Measurements from ENCODE around the gene IL36A. TPM values are rescaled to one million over a fixed set of nuclear protein-coding genes. Genes with fewer than 3 reads are reported as not detected.

The IL36A gene
- total and polyA plus RNA-seq, 2 experiments from 2014 or later: not detected

DNA sequence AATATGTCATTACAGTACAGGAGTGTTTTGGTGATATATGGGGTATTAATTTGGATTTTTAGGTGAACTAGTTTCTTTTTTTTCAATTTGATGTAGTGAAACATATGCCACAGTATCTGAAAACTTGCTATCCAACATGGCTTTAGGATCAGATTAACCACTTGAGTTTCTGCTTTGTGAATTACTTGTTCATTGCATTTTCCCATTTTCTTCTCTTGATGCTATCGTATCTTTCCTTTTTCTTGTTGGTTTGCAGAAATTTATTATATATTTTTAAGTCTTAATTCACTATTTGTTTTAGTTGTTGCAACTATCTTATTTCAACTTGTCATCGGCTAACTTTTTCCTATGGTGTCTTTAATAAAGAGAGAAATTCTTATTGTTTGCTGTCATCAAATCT is 8.8 kb downstream of the IL36A start:
- DNase-seq: no peak
- WGBS, 2 experiments (ENCODE audit: low coverage in 1 of 2, low lambda C conversion rate in 2 of 2, missing lambda C conversion rate in 2 of 2): 60 to 65% methylated on average over 2 of the region's 2 CpGs

DNA sequence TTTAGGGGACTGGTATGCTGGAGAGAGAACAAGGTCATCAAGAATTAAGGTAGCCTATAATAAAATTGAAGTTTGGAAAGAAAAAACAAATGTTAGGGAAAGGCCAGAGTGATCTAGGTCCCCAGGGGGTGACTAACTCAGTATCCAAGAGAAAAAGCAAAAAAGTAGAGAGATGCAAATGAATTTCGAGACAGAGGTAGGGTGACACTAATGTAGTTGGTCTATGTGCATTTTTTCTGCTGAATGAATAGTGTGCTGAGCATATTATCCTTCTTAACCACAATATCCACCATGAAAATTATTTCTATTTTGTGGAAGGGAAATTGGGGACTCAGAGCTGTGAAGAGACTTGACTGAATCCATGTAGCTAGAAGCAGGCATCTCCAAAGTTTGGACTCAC is 9.8 kb downstream of the IL36A start:
- no peak overlapping the region for H3K4me2 ChIP-seq (ENCODE audit: unreplicated experiment)
- H2AFZ ChIP-seq: no peak overlapping the region
- DNase-seq: no peak
- no peaks in the 10 kb centered on the region for H3K79me2 ChIP-seq (ENCODE audit: insufficient read depth)
- no peak overlapping the region for H3K27ac ChIP-seq
- H3F3A ChIP-seq (ENCODE audit: insufficient read depth): peaks cover 14% of the 10 kb centered on the region; the same call in 1 of the 2 replicates
- H3K4me1 ChIP-seq (ENCODE audit: insufficient read depth): peaks cover 13% of the 10 kb centered on the region; the same call in 1 of the 2 replicates
- TF ChIP-seq EZH2 (IDR thresholded peaks at IDR 0.05; ENCODE audit: insufficient read depth, poor library complexity, severe bottlenecking): no peak
- TF ChIP-seq EZH2phosphoT487 (IDR thresholded peaks at IDR 0.05; ENCODE audit: insufficient read depth, low read depth): no peak
- H3K4me3 ChIP-seq: no peak overlapping the region
- H3K9me2 ChIP-seq (ENCODE audit: insufficient read depth): no peaks in the 10 kb centered on the region
- in situ Hi-C loops (cut with MboI): no loop called here
- H3K36me3 ChIP-seq (ENCODE audit: low read depth): no peaks in the 10 kb centered on the region
- no peaks in the 10 kb centered on the region for H3K9me3 ChIP-seq (ENCODE audit: low read depth)
- no peaks in the 10 kb centered on the region for H4K20me1 ChIP-seq (ENCODE audit: insufficient read depth)
- 15 to 19% methylated on average over 1 of the region's 1 CpG for WGBS, 2 experiments (ENCODE audit: low coverage in 1 of 2, low lambda C conversion rate in 2 of 2, missing lambda C conversion rate in 2 of 2)
- H3K9ac ChIP-seq: no peak overlapping the region
- peaks cover 19% of the 10 kb centered on the region; the same call in 1 of the 2 replicates for H3K27me3 ChIP-seq (replicated peaks; ENCODE audit: insufficient read depth)

More for the DNA sequence above, 8.8 kb downstream of the IL36A start:
- H3K27ac ChIP-seq: no peak overlapping the region
- H3K9me3 ChIP-seq (ENCODE audit: low read depth): no peaks in the 10 kb centered on the region
- no peak overlapping the region for H3K4me3 ChIP-seq
- no peak overlapping the region for H2AFZ ChIP-seq
- H3F3A ChIP-seq (ENCODE audit: insufficient read depth): peaks cover 18% of the 10 kb centered on the region; the same call in 1 of the 2 replicates
- no peaks in the 10 kb centered on the region for H4K20me1 ChIP-seq (ENCODE audit: insufficient read depth)
- H3K4me1 ChIP-seq (ENCODE audit: insufficient read depth): peaks cover 16% of the 10 kb centered on the region; the same call in 1 of the 2 replicates
- H3K27me3 ChIP-seq (replicated peaks; ENCODE audit: insufficient read depth): peaks cover 19% of the 10 kb centered on the region; the same call in 1 of the 2 replicates
- no peaks in the 10 kb centered on the region for H3K36me3 ChIP-seq (ENCODE audit: low read depth)
- no peaks in the 10 kb centered on the region for H3K9me2 ChIP-seq (ENCODE audit: insufficient read depth)
- H3K4me2 ChIP-seq (ENCODE audit: unreplicated experiment): no peak overlapping the region
- TF ChIP-seq EZH2phosphoT487 (IDR thresholded peaks at IDR 0.05; ENCODE audit: insufficient read depth, low read depth): no peak
- no peak for TF ChIP-seq EZH2 (IDR thresholded peaks at IDR 0.05; ENCODE audit: insufficient read depth, poor library complexity, severe bottlenecking)
- in situ Hi-C loops (cut with MboI): no loop called here
- H3K9ac ChIP-seq: no peak overlapping the region
- no peaks in the 10 kb centered on the region for H3K79me2 ChIP-seq (ENCODE audit: insufficient read depth)

DNA sequence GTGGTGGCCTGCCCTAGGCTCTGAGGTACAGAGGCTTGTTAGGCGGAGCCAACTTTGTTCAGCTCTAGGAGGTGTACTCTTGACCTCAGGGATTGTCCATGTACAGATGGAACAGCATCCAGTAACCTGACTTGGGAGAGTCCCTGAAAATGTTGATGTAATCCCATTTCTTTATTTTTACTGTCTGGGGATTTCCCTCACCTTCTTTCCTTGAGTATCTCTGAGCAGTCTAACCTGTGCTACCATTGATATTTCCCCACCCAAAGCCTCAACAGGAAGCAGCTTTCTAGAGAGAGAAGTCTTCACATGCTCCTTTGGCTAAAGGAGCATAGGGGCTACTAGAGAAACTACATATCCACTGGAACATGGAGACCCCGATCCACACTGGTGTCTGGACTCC is 10.4 kb downstream of the IL36A start:
- Histone ChIP-seq H3K27ac (no peak overlapping the region), H3K9me2 (ENCODE audit: insufficient read depth) (no peaks in the 10 kb centered on the region), H3K27me3 (replicated peaks; ENCODE audit: insufficient read depth) (peaks cover 22% of the 10 kb centered on the region; the same call in 1 of the 2 replicates), H3K9me3 (ENCODE audit: low read depth) (no peaks in the 10 kb centered on the region), H3K36me3 (ENCODE audit: low read depth) (no peaks in the 10 kb centered on the region), H3K4me3 (no peak overlapping the region), H3K4me2 (ENCODE audit: unreplicated experiment) (no peak overlapping the region), H2AFZ (no peak overlapping the region), H3F3A (ENCODE audit: insufficient read depth) (peaks cover 7% of the 10 kb centered on the region; the same call in 1 of the 2 replicates), H3K9ac (no peak overlapping the region), H3K79me2 (ENCODE audit: insufficient read depth) (no peaks in the 10 kb centered on the region), H3K4me1 (ENCODE audit: insufficient read depth) (peaks cover 7% of the 10 kb centered on the region; the same call in 1 of the 2 replicates), H4K20me1 (ENCODE audit: insufficient read depth) (no peaks in the 10 kb centered on the region)
- TF ChIP-seq EZH2 (IDR thresholded peaks at IDR 0.05; ENCODE audit: insufficient read depth, poor library complexity, severe bottlenecking): no peak
- TF ChIP-seq EZH2phosphoT487 (IDR thresholded peaks at IDR 0.05; ENCODE audit: insufficient read depth, low read depth): no peak
- no peak for DNase-seq
- WGBS, 2 experiments (ENCODE audit: low coverage in 1 of 2, low lambda C conversion rate in 2 of 2, missing lambda C conversion rate in 2 of 2): 45 to 49% methylated on average over 2 of the region's 2 CpGs
- in situ Hi-C loops (cut with MboI): no loop called here

DNA sequence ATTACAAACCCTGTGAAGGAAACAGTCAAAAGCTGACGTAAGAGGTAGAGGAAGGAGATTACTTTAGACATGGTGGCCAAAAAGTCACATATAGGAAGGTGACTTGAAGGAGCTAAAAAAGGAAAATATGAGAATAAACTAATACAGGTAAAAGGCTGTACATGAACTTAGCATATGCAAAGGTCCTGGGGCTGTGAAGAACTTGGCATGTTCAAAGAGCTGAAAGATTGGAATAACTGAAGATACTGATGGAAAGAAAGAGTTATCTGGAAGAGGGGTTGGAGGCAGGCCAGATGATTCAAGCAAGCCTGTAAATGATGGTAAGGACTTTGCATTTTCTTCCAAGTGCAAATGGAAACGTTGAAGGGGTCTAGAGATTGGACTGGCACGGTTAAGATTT is 13.2 kb downstream of the IL36A start:
- Histone ChIP-seq H3F3A (ENCODE audit: insufficient read depth) (no peaks in the 10 kb centered on the region), H3K4me1 (ENCODE audit: insufficient read depth) (no peaks in the 10 kb centered on the region), H3K9me3 (ENCODE audit: low read depth) (no peaks in the 10 kb centered on the region), H3K79me2 (ENCODE audit: insufficient read depth) (no peaks in the 10 kb centered on the region), H3K9me2 (ENCODE audit: insufficient read depth) (no peaks in the 10 kb centered on the region), H2AFZ (no peak overlapping the region), H4K20me1 (ENCODE audit: insufficient read depth) (no peaks in the 10 kb centered on the region), H3K4me2 (ENCODE audit: unreplicated experiment) (no peak overlapping the region), H3K4me3 (no peak overlapping the region), H3K27ac (no peak overlapping the region), H3K27me3 (replicated peaks; ENCODE audit: insufficient read depth) (peaks cover 42% of the 10 kb centered on the region), H3K36me3 (ENCODE audit: low read depth) (no peaks in the 10 kb centered on the region), H3K9ac (no peak overlapping the region)
- in situ Hi-C loops (cut with MboI): no loop called here
- WGBS, 2 experiments (ENCODE audit: low coverage in 1 of 2, low lambda C conversion rate in 2 of 2, missing lambda C conversion rate in 2 of 2): 22 to 36% methylated on average over 3 of the region's 3 CpGs
- TF ChIP-seq EZH2phosphoT487 (IDR thresholded peaks at IDR 0.05; ENCODE audit: insufficient read depth, low read depth): no peak
- TF ChIP-seq EZH2 (IDR thresholded peaks at IDR 0.05; ENCODE audit: insufficient read depth, poor library complexity, severe bottlenecking): no peak
- DNase-seq: no peak

DNA sequence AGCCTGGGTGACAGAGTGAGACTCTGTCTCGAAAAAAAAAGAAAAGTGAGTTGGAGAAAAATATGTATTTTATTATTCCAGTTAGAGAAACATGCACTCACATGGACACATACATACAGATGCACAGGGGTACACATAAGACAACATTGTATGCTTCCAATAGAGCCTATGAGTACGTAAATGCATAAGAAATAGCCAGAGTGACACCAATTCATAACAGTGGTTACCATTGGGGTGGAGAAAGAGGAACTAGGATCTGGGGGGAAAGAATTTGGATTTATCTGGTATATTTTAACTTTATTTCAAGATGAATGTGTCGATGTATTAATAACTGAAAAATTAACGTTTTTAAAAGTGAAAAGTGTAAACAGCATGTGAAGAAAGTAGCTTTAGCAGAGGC is 16.1 kb downstream of the IL36A start:
- in situ Hi-C loops (cut with MboI): no loop called here
- H3K36me3 ChIP-seq (ENCODE audit: low read depth): no peaks in the 10 kb centered on the region
- no peaks in the 10 kb centered on the region for H3K9me3 ChIP-seq (ENCODE audit: low read depth)
- TF ChIP-seq EZH2 (IDR thresholded peaks at IDR 0.05; ENCODE audit: insufficient read depth, poor library complexity, severe bottlenecking) (no peak), EZH2phosphoT487 (IDR thresholded peaks at IDR 0.05; ENCODE audit: insufficient read depth, low read depth) (no peak)
- H2AFZ ChIP-seq: no peak overlapping the region
- peaks cover 65% of the 10 kb centered on the region for H3K27me3 ChIP-seq (replicated peaks; ENCODE audit: insufficient read depth)
- no peaks in the 10 kb centered on the region for H4K20me1 ChIP-seq (ENCODE audit: insufficient read depth)
- no peaks in the 10 kb centered on the region for H3K9me2 ChIP-seq (ENCODE audit: insufficient read depth)
- no peaks in the 10 kb centered on the region for H3K4me1 ChIP-seq (ENCODE audit: insufficient read depth)
- no peak overlapping the region for H3K9ac ChIP-seq
- H3K4me3 ChIP-seq: no peak overlapping the region
- no peak overlapping the region for H3K4me2 ChIP-seq (ENCODE audit: unreplicated experiment)
- no peak overlapping the region for H3K27ac ChIP-seq
- no peaks in the 10 kb centered on the region for H3F3A ChIP-seq (ENCODE audit: insufficient read depth)
- no peaks in the 10 kb centered on the region for H3K79me2 ChIP-seq (ENCODE audit: insufficient read depth)
- no peak for DNase-seq
- WGBS, 2 experiments (ENCODE audit: low coverage in 1 of 2, low lambda C conversion rate in 2 of 2, missing lambda C conversion rate in 2 of 2): 17% methylated on average over 4 of the region's 4 CpGs
